GM18951 (cell line): ENCODE data around the gene TRIP10.

ENCODE experiments used
- POLR2A ChIP-seq: IDR thresholded peaks from 4 replicates; pipeline ENCODE4 v1.6.1; 2011; ENCODE audit warnings: mild to moderate bottlenecking; ENCODE audit not compliant: insufficient read length, insufficient read depth; ENCODE audit errors: extremely low read depth
- in situ Hi-C: fragments of 300-500 bp; cut with MboI; formaldehyde crosslinking; loops from one replicate; pipeline ENCODE4 v1.12.0; 2022; ENCODE audit warnings: low sequenced_read_pairs, mixed read lengths, inconsistent platforms; ENCODE audit not compliant: unreplicated experiment

The TRIP10 gene

DNA sequence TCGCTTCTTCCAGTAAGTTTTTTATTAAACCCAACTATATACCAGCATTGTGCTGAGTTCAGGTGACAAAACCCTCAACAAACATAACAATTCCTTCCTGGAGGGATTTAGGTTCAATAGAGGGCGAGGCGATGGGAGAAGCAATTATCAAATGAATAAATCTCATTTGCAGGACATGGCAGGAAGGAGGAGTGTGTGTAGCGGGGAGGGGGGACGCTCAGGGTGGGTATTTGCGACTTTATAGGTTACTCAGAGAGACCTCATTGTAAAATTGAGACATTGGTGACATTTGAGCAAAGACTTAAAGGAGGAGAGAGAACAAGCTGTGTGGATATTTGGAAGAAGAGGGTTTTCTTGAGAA lies 22.9 kb upstream of the TRIP10 start:
- no peak for TF ChIP-seq POLR2A
- in situ Hi-C loops, result no loop called here

DNA sequence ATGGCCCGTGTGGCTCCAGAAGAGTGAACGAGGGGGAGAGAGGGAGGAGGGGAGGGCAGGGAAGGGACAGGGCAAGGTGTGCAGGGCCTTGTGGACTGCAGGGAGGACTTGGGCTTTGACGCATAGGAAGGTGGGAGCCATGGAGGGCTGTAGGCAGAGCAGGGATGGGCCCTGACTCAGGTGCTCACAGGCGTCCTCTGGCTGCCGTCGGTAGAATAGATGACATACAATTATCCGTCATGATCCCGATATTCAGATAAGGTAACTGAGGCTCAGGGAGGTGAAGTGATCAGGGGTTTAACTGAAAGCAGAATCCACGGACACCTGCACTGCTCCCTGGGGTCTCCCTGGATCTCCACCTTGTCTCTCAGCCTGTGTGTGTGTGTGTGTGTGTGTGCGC lies 22.4 kb upstream of the TRIP10 start:
- in situ Hi-C loops, result no loop called here
- TF ChIP-seq POLR2A, result no peak

DNA sequence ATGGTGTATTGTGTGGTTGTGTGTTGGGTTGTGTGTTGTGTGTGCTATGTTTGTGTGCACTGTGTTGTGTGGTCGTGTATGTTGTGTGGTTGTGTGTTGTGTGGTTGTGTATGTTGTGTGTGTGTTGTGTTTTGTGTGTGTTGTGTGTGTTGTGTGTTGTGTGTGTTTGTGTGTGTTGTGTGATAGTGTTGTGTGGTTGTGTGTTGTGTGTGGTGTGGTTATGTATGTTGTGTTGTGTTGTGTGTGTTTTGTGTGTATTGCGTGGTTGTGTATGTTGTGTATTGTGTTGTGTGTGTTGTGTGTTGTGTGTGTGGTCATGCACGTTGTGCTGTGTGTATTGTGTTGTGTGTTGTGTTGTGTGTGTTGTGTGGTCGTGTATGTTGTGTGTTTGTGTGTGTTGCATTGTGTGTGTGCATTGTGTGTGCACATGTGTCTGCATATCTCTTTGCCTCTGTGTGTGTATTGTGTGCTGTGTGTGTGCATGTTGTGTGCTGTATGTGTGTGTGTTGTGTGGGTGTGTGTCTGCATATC lies 22.0 kb upstream of the TRIP10 start:
- in situ Hi-C loops, result no loop called here
- TF ChIP-seq POLR2A, result no peak

DNA sequence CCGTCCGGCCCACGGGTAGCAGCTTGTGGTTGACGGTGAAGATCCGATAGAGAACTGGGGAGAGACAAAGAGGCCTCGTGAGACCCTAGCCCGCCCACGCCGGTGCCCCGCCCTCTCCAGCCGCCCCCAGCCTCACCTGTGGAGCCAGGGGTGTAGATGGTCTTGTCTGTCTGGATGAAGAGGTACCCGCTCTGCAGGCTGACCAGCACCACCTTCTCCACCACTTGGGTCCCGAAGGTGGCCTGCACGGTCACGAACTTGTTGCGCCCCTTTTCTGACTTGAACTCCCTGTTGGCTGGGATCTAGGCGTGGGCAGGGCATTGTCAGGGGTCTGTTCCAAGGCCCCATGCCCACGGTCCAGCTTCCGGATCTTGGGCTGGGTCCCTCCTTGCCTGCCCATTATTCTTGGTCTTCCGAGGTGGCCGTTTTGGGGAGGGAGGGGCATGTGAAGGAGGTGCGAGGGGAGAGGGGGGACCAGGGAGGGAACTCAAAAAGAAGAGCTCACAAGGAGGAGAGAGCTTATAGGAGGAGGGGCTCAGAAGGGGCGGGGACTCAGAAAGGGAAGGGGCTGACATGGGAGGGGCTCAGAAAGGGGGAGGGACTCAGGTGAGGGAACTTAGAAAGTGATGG lies 21.3 kb upstream of the TRIP10 start:
- no peak for TF ChIP-seq POLR2A
- in situ Hi-C loops, result no loop called here

DNA sequence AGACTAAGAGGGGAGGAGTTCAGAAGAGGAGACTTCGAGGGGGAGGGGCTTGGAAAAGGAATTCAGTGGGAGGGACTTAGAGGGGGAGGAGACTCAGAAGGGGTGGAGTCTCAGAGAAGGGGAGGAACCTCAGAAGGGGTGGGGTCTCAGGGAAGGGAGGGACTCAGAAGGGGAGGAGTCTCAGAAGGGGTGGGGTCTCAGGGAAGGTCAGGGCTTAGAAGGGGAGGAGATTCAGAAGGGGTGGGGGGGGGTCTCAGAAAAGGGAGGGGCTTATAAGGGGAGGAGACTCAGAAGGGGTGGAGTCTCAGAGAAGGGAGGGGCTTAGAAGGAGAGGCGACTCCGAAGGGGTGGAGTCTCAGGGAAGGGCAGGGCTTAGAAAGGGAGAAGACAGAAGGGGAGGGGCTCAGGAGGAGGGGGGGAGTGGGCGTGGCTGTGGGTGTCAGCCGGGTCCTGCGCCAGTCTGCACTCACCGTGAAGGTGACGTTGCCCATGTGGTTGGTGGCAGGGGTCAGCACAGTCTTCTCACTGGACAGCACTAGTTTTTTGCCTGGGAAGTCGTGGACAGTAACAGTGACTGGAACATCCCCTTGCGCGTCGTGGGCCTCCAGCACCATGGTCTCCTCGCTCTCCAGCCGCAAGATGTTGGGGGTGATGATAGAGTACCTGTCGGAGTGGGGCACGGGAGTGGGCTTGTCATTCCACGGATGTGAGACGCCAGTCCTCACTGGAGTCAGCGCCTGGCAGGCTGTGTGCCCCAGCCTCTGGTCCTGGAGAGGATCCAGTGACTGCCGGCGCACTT lies 20.5 kb upstream of the TRIP10 start:
- in situ Hi-C loops, result no loop called here
- no peak for TF ChIP-seq POLR2A

DNA sequence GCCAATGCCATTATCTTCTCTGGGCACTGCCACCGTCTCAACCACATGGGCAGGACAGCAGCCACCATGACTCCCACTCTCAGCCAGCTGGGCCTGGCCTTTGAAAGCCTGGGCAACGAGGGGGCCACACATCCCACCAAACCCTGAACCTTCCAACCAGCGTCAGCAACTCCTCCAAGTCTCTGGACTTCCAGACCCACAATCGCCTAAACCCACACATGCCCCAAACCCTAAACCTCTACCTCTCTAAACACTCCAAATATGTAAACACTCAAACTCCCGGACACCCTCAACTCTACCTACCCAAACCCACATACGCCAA lies 20.0 kb upstream of the TRIP10 start:
- in situ Hi-C loops, result no loop called here

DNA sequence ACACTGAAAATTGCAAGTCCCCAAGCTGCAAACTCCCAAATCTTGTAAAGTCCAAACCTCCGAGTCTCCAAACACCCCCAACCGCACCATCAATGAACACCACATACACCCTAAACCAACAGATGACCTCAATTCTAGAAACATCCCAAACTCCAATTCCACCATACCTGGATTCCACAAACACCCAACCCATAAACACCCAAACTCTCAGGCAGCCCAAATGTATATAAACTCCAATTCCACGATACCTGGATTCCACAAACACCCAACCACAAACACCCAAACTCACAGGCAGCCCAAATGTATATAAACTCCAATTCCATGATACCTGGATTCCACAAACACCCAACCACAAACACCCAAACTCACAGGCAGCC lies 19.5 kb upstream of the TRIP10 start:
- no peak for TF ChIP-seq POLR2A
- in situ Hi-C loops, result no loop called here

More for the DNA sequence above, 20.0 kb upstream of the TRIP10 start:
- TF ChIP-seq POLR2A, result no peak

DNA sequence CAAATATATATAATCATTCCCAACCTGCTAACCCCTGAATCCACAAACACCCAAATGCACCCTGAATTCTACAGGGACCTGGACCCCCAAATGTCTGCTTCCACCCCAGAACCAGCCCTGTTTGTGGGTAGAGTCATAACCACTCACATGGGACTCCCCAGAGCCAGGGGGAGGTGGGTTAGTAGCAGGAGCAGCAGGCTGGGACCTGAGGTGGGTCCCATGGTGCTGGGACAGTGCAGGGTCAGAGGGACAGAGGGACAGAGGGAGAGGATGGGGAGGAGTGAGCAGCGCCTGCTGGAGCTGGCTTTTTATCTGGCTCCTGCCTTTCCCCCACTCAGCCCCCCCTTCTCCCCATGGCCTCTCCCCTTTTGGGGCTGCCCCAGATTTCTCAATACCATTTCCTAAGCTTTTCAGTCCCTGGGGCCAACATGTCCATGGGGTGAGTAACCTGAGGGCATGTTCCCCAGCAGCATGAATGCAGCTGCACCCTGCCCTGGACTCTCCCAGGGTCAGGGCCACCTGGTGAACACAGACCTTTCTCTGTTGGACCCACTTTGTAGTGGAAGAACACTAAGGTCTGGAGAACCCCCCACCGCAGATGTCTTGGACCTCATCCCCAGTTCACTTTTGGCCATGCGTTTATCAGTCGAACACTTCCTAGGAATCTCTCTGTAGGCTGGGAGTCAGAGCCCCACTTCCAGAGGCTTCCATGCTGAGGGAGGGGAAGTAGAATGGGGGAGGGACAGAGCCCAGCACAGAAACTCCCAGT lies 18.9 kb upstream of the TRIP10 start, which contains the start of gene C3:
Gene C3 (minus strand): TSS at position 282 of the 769 bp plus-strand sequence. CDS start 61 bp downstream, at position 221.
- no peak for TF ChIP-seq POLR2A
- in situ Hi-C loops, result no loop called here

DNA sequence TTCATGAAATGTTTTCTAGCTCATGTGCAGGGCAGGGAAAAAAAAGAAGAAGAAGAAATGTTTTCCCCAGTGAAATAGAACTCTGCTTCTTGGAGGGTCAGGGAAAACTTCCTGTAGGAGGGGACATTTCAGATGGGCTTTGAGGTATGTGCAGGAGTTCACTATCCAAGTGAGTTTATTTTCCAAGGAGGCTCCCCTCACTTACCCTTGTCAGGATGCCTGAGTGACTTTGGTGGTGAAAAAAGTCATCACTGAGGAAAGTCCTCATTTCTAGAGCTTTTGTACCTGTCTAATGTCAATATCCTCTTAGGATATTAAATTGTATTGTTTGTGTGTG lies 18.4 kb upstream of the TRIP10 start:
- TF ChIP-seq POLR2A, result no peak
- in situ Hi-C loops, result no loop called here

DNA sequence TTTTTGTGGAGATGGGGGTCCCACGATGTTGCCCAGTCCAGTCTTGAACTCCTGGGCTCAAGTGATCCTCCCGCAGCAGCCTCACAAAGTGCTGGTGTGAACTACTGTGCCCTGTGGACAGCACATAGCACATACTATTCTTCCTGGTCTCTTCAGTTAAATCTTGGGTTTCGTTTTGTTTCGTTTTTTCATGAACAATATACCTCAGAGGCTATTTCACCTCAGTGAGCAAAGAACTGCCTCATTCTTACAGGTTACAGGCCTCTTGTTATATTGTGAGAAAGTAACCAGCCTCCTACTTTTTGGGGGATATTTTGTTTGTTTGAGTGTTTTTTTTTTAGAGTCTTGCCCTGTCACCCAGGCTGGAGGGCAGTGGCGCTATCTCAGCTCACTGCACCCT lies 17.7 kb upstream of the TRIP10 start:
- in situ Hi-C loops, result no loop called here
- no peak for TF ChIP-seq POLR2A

DNA sequence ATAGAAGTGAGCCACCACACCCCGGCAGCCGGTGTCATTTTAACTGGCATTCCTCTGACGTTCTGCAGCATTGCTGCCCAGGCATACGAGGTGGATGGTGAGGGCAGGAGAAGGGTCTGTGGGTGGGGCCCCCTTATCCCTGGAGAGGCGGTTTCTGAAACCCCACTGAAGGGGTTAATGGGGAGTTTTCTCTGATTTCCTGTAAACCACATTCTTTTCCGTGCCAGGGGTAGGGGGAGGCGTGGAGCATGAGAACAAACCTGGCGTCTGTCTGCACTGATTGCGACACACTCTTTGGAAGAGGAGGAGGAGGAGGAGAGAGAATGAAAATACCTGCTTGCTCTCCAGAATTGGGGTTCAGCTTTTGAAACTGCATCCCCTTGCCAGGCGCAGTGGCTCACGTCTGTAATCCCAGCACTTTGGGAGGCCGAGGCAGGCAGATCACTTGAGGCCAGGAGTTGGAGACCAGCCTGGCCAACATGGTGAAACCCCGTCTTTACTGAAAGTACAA lies 16.3 kb upstream of the TRIP10 start:
- in situ Hi-C loops, result no loop called here
- no peak for TF ChIP-seq POLR2A

DNA sequence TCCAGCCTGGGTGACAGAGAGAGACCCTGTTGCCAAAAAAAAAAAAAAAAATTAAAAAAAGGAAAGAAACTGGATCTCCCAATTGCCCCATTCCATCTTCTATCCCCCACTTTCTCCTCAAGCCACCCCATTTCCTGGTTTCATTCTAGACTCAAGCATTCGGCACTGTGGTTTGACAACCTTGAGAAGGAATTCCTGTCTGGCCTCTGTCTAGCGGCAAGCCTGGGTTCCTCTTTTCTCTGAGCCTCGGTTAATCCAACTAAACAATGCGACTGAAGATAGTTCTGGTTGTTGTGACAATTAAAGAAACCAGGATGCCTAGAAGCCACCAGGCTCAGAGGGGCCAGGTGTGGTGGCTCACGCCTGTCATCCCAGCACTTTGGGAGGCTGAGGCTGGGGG lies 15.7 kb upstream of the TRIP10 start:
- no peak for TF ChIP-seq POLR2A
- in situ Hi-C loops, result no loop called here
